K562 (cell line): ENCODE data around the gene MIXL1. TPM values are rescaled to one million over a fixed set of nuclear protein-coding genes. Genes with fewer than 3 reads are reported as not detected.

Source experiments
- BCOR ChIP-seq: fragments of 450-650 bp; IDR thresholded peaks from 2 replicates; pipeline ENCODE4 v1.6.1; 2016
- BRD9 ChIP-seq: fragments of 450-650 bp; IDR thresholded peaks from 2 replicates; pipeline ENCODE4 v1.6.1; 2018; ENCODE audit warnings: low read depth; ENCODE audit not compliant: partially characterized antibody
- CHD4 ChIP-seq: fragments of 200-600 bp; sonication (generic); IDR thresholded peaks from 3 replicates; pipeline ENCODE4 v1.6.1; 2012; ENCODE audit warnings: low read depth, mild to moderate bottlenecking, mixed read lengths, low read length, inconsistent platforms; ENCODE audit not compliant: insufficient read depth, insufficient replicate concordance, poor library complexity, severe bottlenecking
- DIDO1 ChIP-seq: fragments of 450-650 bp; IDR thresholded peaks from 2 replicates; pipeline ENCODE4 v1.6.1; 2016; ENCODE audit warnings: low read depth, missing biosample characterization, missing genetic modification characterization
- GTF2E2 ChIP-seq: fragments of 200-800 bp; sonication (Bioruptor generic); IDR thresholded peaks from 2 replicates; pipeline ENCODE4 v1.6.1; 2016; ENCODE audit warnings: missing genetic modification characterization, missing compliant biosample characterization
- HLTF ChIP-seq: fragments of 450-650 bp; IDR thresholded peaks from 2 replicates; pipeline ENCODE4 v1.6.1; 2016
- MAFF ChIP-seq: IDR thresholded peaks from 2 replicates; pipeline ENCODE4 v1.6.1; 2012; ENCODE audit warnings: low read length, improper control_type of control experiment
- MIER1 ChIP-seq: fragments of 450-650 bp; IDR thresholded peaks from 2 replicates; pipeline ENCODE4 v1.6.1; 2016; ENCODE audit warnings: antibody characterized with exemption, mild to moderate bottlenecking, low read depth
- MYC ChIP-seq, 2 experiments: fragments of 250-450 bp in 1 of 2; sonication (Bioruptor Pico) in 1 of 2; IDR thresholded peaks; 2 replicates each; pipeline versions ENCODE4 v1.5.1 to v1.6.1; 2012 to 2021; ENCODE audit warnings: low read depth in 2 of 2, borderline replicate concordance in 1 of 2, improper control_type of control experiment in 1 of 2, low read length in 1 of 2, mild to moderate bottlenecking in 1 of 2, moderate library complexity in 1 of 2
- SMARCC2 ChIP-seq: fragments of 450-650 bp; IDR thresholded peaks from 2 replicates; pipeline ENCODE4 v1.6.1; 2017; ENCODE audit warnings: antibody characterized with exemption, moderate library complexity, mild to moderate bottlenecking, low read depth
- ZNF384 ChIP-seq: IDR thresholded peaks from 2 replicates; pipeline ENCODE4 v1.6.1; 2012; ENCODE audit warnings: low read depth, low read length, improper control_type of control experiment
- polyA plus RNA-seq, 8 experiments: library from polyadenylated mRNA; depleted of rRNA in 4 of 8; stranded (reverse) in 5 of 8; unstranded in 3 of 8; fragments of >200 nt; fragmentation: Nextera tagmentation in 2 of 8; fragmentation: Illumina TruSeq in 1 of 8; extraction: Ambion mirVana in 2 of 8; extraction: Trizol in 1 of 8; gene quantifications; 2 replicates each; pipeline versions ENCODE4 v1.2.1 to v1.2.3, GENCODE V29; 2011 to 2014; ENCODE audit warnings: inconsistent platforms in 1 of 8, missing spikeins in 1 of 8
- total RNA-seq, 7 experiments: library from RNA; depleted of rRNA in 6 of 7; stranded (reverse); fragments of >200 nt in 6 of 7; fragmentation: Illumina TruSeq in 2 of 7; extraction: Trizol in 2 of 7; gene quantifications; 2 replicates each; pipeline versions ENCODE4 v1.2.1 to v1.2.3, GENCODE V29; 2011 to 2021; ENCODE audit warnings: low replicate concordance in 1 of 7
- TF ChIP-seq, protein P1 (sequence below): fragments of 450-650 bp; formaldehyde crosslinking; IDR thresholded peaks from 2 replicates; pipeline ENCODE4 v1.4.0; 2020; ENCODE audit warnings: mild to moderate bottlenecking, moderate library complexity
- TF ChIP-seq, protein P2 (sequence below): fragments of 450-650 bp; IDR thresholded peaks from 2 replicates; pipeline ENCODE4 v1.7.0; 2016; ENCODE audit warnings: borderline replicate concordance
- TF ChIP-seq, protein P3 (sequence below), 3 experiments: IDR thresholded peaks in 2 of 3; conservative IDR thresholded peaks in 1 of 3; 2 replicates each; pipeline ENCODE4 v1.5.1; 2011 to 2012; ENCODE audit warnings: low read length in 3 of 3, mild to moderate bottlenecking in 3 of 3, control low read depth in 2 of 3, improper control_type of control experiment in 1 of 3, inconsistent platforms in 1 of 3, low read depth in 1 of 3, mixed read lengths in 1 of 3, moderate library complexity in 1 of 3; ENCODE audit not compliant: insufficient read depth in 2 of 3
- TF ChIP-seq, protein P4 (sequence below), 2 experiments: fragments of 450-650 bp; conservative IDR thresholded peaks; 2 replicates each; pipeline ENCODE4 v1.6.1; 2017; ENCODE audit warnings: mild to moderate bottlenecking in 2 of 2, moderate library complexity in 2 of 2
- TF ChIP-seq, protein P5 (sequence below), 2 experiments: fragments of 450-650 bp; IDR thresholded peaks; 2 replicates each; pipeline ENCODE4 v1.6.1; 2018; ENCODE audit warnings: mild to moderate bottlenecking in 2 of 2, low read depth in 1 of 2; ENCODE audit not compliant: partially characterized antibody in 2 of 2

MIXL1 gene
- total and polyA plus RNA-seq, 9 of the 15 experiments (the other 6 are each of a cell fraction or from before 2014, with no cell fraction given): not detected

DNA sequence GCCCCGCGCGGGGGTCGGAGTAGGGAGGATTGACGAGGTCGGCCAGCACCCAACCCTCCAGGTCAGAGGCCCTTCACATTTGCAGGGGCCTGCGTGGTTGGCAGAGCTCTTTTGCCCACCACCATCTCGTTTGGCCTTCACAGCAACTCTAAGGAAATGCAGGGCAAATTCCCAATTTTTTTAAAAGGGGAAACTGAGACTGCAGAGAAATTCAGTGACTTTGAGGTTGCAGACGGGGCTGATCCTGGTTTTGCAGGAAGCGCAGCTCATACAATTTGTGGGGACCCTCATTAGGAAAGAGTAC lies 36.5 kb upstream of the MIXL1 start (continued):
- TF ChIP-seq DIDO1 (tag): no peak
- TF ChIP-seq HLTF: 0 out of 2 replicates have a peak, but pooled peaks have one; percentile 41
- no peak for TF ChIP-seq MYC (IDR thresholded peaks at IDR 0.05; ENCODE audit: low read depth, low read length)
- TF ChIP-seq MYC (CRISPR knock-in tag; IDR thresholded peaks at IDR 0.05; ENCODE audit: borderline replicate concordance, low read depth): peak; percentile 50; the same call in 1 of the 2 replicates
- TF ChIP-seq, protein P1, sequence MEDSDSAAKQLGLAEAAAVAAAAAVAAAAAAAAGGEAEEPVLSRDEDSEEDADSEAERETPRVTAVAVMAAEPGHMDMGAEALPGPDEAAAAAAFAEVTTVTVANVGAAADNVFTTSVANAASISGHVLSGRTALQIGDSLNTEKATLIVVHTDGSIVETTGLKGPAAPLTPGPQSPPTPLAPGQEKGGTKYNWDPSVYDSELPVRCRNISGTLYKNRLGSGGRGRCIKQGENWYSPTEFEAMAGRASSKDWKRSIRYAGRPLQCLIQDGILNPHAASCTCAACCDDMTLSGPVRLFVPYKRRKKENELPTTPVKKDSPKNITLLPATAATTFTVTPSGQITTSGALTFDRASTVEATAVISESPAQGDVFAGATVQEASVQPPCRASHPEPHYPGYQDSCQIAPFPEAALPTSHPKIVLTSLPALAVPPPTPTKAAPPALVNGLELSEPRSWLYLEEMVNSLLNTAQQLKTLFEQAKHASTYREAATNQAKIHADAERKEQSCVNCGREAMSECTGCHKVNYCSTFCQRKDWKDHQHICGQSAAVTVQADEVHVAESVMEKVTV (CRISPR knock-in tag): 0 out of 2 replicates have a peak, but pooled peaks have one; percentile 18
- TF ChIP-seq CHD4: no peak
- TF ChIP-seq MIER1: peak; percentile 50; the same call in 1 of the 2 replicates
- TF ChIP-seq, protein P2, sequence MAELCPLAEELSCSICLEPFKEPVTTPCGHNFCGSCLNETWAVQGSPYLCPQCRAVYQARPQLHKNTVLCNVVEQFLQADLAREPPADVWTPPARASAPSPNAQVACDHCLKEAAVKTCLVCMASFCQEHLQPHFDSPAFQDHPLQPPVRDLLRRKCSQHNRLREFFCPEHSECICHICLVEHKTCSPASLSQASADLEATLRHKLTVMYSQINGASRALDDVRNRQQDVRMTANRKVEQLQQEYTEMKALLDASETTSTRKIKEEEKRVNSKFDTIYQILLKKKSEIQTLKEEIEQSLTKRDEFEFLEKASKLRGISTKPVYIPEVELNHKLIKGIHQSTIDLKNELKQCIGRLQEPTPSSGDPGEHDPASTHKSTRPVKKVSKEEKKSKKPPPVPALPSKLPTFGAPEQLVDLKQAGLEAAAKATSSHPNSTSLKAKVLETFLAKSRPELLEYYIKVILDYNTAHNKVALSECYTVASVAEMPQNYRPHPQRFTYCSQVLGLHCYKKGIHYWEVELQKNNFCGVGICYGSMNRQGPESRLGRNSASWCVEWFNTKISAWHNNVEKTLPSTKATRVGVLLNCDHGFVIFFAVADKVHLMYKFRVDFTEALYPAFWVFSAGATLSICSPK: 0 out of 2 replicates have a peak, but pooled peaks have one; percentile 17
- 0 out of 2 replicates have a peak, but pooled peaks have one; percentile 35 for TF ChIP-seq ZNF384
- peak; percentile 69; the same call in 1 of the 2 replicates for TF ChIP-seq BCOR
- peak; percentile 51; the same call in 1 of the 2 replicates for TF ChIP-seq GTF2E2
- TF ChIP-seq, protein P3, sequence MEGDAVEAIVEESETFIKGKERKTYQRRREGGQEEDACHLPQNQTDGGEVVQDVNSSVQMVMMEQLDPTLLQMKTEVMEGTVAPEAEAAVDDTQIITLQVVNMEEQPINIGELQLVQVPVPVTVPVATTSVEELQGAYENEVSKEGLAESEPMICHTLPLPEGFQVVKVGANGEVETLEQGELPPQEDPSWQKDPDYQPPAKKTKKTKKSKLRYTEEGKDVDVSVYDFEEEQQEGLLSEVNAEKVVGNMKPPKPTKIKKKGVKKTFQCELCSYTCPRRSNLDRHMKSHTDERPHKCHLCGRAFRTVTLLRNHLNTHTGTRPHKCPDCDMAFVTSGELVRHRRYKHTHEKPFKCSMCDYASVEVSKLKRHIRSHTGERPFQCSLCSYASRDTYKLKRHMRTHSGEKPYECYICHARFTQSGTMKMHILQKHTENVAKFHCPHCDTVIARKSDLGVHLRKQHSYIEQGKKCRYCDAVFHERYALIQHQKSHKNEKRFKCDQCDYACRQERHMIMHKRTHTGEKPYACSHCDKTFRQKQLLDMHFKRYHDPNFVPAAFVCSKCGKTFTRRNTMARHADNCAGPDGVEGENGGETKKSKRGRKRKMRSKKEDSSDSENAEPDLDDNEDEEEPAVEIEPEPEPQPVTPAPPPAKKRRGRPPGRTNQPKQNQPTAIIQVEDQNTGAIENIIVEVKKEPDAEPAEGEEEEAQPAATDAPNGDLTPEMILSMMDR (IDR thresholded peaks at IDR 0.05 in 2 of 3, conservative IDR thresholded peaks at IDR 0.05 in 1 of 3; ENCODE audit: insufficient read depth in 2 of 3, low read depth in 1 of 3, low read length in 3 of 3): 0 out of 6 replicates have a peak, but pooled peaks of 1 of the 3 experiments have one; percentile 3
- TF ChIP-seq, protein P4, sequence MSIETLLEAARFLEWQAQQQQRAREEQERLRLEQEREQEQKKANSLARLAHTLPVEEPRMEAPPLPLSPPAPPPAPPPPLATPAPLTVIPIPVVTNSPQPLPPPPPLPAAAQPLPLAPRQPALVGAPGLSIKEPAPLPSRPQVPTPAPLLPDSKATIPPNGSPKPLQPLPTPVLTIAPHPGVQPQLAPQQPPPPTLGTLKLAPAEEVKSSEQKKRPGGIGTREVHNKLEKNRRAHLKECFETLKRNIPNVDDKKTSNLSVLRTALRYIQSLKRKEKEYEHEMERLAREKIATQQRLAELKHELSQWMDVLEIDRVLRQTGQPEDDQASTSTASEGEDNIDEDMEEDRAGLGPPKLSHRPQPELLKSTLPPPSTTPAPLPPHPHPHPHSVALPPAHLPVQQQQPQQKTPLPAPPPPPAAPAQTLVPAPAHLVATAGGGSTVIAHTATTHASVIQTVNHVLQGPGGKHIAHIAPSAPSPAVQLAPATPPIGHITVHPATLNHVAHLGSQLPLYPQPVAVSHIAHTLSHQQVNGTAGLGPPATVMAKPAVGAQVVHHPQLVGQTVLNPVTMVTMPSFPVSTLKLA (conservative IDR thresholded peaks at IDR 0.05): peak in 1 of 2 experiments; percentile 42; a peak in 1 of 4 replicates
- TF ChIP-seq, protein P5, sequence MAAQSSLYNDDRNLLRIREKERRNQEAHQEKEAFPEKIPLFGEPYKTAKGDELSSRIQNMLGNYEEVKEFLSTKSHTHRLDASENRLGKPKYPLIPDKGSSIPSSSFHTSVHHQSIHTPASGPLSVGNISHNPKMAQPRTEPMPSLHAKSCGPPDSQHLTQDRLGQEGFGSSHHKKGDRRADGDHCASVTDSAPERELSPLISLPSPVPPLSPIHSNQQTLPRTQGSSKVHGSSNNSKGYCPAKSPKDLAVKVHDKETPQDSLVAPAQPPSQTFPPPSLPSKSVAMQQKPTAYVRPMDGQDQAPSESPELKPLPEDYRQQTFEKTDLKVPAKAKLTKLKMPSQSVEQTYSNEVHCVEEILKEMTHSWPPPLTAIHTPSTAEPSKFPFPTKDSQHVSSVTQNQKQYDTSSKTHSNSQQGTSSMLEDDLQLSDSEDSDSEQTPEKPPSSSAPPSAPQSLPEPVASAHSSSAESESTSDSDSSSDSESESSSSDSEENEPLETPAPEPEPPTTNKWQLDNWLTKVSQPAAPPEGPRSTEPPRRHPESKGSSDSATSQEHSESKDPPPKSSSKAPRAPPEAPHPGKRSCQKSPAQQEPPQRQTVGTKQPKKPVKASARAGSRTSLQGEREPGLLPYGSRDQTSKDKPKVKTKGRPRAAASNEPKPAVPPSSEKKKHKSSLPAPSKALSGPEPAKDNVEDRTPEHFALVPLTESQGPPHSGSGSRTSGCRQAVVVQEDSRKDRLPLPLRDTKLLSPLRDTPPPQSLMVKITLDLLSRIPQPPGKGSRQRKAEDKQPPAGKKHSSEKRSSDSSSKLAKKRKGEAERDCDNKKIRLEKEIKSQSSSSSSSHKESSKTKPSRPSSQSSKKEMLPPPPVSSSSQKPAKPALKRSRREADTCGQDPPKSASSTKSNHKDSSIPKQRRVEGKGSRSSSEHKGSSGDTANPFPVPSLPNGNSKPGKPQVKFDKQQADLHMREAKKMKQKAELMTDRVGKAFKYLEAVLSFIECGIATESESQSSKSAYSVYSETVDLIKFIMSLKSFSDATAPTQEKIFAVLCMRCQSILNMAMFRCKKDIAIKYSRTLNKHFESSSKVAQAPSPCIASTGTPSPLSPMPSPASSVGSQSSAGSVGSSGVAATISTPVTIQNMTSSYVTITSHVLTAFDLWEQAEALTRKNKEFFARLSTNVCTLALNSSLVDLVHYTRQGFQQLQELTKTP (IDR thresholded peaks at IDR 0.05; ENCODE audit: low read depth in 1 of 2, partially characterized antibody in 2 of 2): peak in 1 of 2 experiments; percentile 43
- no peak for TF ChIP-seq MAFF
- peak; percentile 16 for TF ChIP-seq BRD9
- TF ChIP-seq SMARCC2: peak; percentile 34; the same call in 1 of the 2 replicates
